GM13977 (cell line): ENCODE results near the gene DPYSL5.

ENCODE experiments used
- DNase-seq: peaks from one replicate; pipeline ENCODE4 v3.0.0; 2012; ENCODE audit warnings: low spot score
- CTCF ChIP-seq: IDR thresholded peaks from 2 replicates; pipeline ENCODE4 v1.5.1; 2012; ENCODE audit warnings: mild to moderate bottlenecking, control low read depth; ENCODE audit not compliant: insufficient read depth; ENCODE audit errors: extremely low read depth, missing control alignments
- in situ Hi-C: fragments of 300-500 bp; cut with MboI; formaldehyde crosslinking; loops from one replicate; pipeline ENCODE4 v1.12.0; 2022; ENCODE audit warnings: low sequenced_read_pairs, low pct_unique_long_range_greater_than_20kb, mixed read lengths, inconsistent platforms; ENCODE audit not compliant: unreplicated experiment

DPYSL5 gene

GRCh38 chr2:26850505-26850904, 2.6 kb downstream of the DPYSL5 start:
- no peak for TF ChIP-seq CTCF
- DNase-seq, result no peak
- in situ Hi-C loops, result no loop called here

- DNase-seq, result no peak
- no peak for TF ChIP-seq CTCF
- in situ Hi-C loops, result no loop called here
Measured at GRCh38 chr2:26852405-26853306, 4.7 kb downstream of the DPYSL5 start.

GRCh38 chr2:26853751-26854150, 5.8 kb downstream of the DPYSL5 start:
- in situ Hi-C loops, result no loop called here
- no peak for TF ChIP-seq CTCF
- no peak for DNase-seq

- in situ Hi-C loops, result no loop called here
- no peak for TF ChIP-seq CTCF
- no peak for DNase-seq
Measured at GRCh38 chr2:26854283-26854827, 6.4 kb downstream of the DPYSL5 start.

GRCh38 chr2:26855466-26855865, 7.5 kb downstream of the DPYSL5 start:
- DNase-seq, result no peak
- in situ Hi-C loops, result no loop called here
- TF ChIP-seq CTCF, result no peak

GRCh38 chr2:26859622-26860021, 11.7 kb downstream of the DPYSL5 start:
- no peak for DNase-seq
- in situ Hi-C loops, result no loop called here
- TF ChIP-seq CTCF, result no peak
